ENCODE results near the gene PTGES3L.

- TF ChIP-seq CTCF (IDR thresholded peaks at IDR 0.05; ENCODE audit: low read length) (no peak), EZH2phosphoT487 (IDR thresholded peaks at IDR 0.05; ENCODE audit: low read length) (no peak), EZH2 (optimal IDR thresholded peaks at IDR 0.05; ENCODE audit: low read depth, low read length) (no peak)
These were observed 23.8 kb upstream of the PTGES3L start for GRCh38 chr17:43003542-43004172.
